ENCODE data around the gene IFI27L1.

GRCh38 chr14:94128216-94128839, 47.2 kb downstream of the IFI27L1 start:
- TF ChIP-seq, protein P1, sequence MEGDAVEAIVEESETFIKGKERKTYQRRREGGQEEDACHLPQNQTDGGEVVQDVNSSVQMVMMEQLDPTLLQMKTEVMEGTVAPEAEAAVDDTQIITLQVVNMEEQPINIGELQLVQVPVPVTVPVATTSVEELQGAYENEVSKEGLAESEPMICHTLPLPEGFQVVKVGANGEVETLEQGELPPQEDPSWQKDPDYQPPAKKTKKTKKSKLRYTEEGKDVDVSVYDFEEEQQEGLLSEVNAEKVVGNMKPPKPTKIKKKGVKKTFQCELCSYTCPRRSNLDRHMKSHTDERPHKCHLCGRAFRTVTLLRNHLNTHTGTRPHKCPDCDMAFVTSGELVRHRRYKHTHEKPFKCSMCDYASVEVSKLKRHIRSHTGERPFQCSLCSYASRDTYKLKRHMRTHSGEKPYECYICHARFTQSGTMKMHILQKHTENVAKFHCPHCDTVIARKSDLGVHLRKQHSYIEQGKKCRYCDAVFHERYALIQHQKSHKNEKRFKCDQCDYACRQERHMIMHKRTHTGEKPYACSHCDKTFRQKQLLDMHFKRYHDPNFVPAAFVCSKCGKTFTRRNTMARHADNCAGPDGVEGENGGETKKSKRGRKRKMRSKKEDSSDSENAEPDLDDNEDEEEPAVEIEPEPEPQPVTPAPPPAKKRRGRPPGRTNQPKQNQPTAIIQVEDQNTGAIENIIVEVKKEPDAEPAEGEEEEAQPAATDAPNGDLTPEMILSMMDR (IDR thresholded peaks at IDR 0.05): no peak
- TF ChIP-seq ZFX (IDR thresholded peaks at IDR 0.05; ENCODE audit: borderline replicate concordance): no peak
